HepG2 (cell line): Measurements from ENCODE around the gene OST4. TPM values are rescaled to one million over a fixed set of nuclear protein-coding genes. Genes with fewer than 3 reads are reported as not detected.

ENCODE experiments used
- ATAC-seq: fragments of 200-7000 bp; cut with Tn5 transposase; 3 replicates; pipeline ENCODE4 v1.9.1; 2020; ENCODE audit warnings: mild to moderate bottlenecking, moderate library complexity
- BruUV-seq: library from RNA; stranded (reverse); fragments of 400-500 nt; replicated peaks from 2 replicates; lab custom pipeline; 2021; lab: Mats Ljungman, UMichigan
- CTCF ChIA-PET: fragments of 300-600 bp; formaldehyde crosslinking; extraction: SDS; loops from one replicate; lab custom pipeline; 2021; ENCODE audit warnings: low total read pairs, inconsistent platforms, low intra/inter-chr PET ratio; lab: Yijun Ruan, JAX
- POLR2A ChIA-PET: fragments of 350-600 bp; sonication (Branson Sonifier 250); formaldehyde crosslinking; loops from one replicate; lab custom pipeline; 2020; ENCODE audit warnings: antibody characterized with exemption, inconsistent platforms; lab: Yijun Ruan, JAX
- DNase-seq: peaks from one replicate; pipeline ENCODE4 v3.0.0-alpha.2; 2015; ENCODE audit warnings: low spot score
- FAIRE-seq: peaks from 3 replicates; lab custom pipeline; 2011; peaks lifted over from hg19 to GRCh38; lab: Jason Lieb, UNC
- H2AFZ ChIP-seq: one replicate; pipeline ENCODE4 v1.6.1; 2011; ENCODE audit warnings: low read length, inconsistent platforms
- H3K27ac ChIP-seq: fragments of 300-600 bp; 3 replicates; pipeline ENCODE4 v1.8.0; 2011; ENCODE audit warnings: mixed run types, mild to moderate bottlenecking, mixed read lengths, low read length, inconsistent platforms; ENCODE audit not compliant: insufficient read depth; ENCODE audit errors: extremely low read length
- H3K27me3 ChIP-seq, 2 experiments: fragments of 200-600 bp in 1 of 2; 2 replicates in 1 of 2; 3 replicates in 1 of 2; pipeline versions ENCODE4 v1.6.0 to v1.8.0; 2011; ENCODE audit warnings: low read length in 2 of 2, mild to moderate bottlenecking in 2 of 2, moderate library complexity in 2 of 2, inconsistent platforms in 1 of 2; ENCODE audit not compliant: insufficient read depth in 2 of 2, control insufficient read depth in 1 of 2
- H3K36me3 ChIP-seq, 2 experiments: fragments of 200-600 bp in 1 of 2; replicated peaks in 1 of 2; 2 replicates in 1 of 2; 3 replicates in 1 of 2; pipeline versions ENCODE4 v1.5.1 to v1.8.0; 2011; ENCODE audit warnings: low read length in 2 of 2, inconsistent platforms in 1 of 2; ENCODE audit not compliant: insufficient read depth in 2 of 2, control insufficient read depth in 1 of 2
- H3K4me1 ChIP-seq: 2 replicates; pipeline ENCODE4 v1.5.1; 2012; ENCODE audit warnings: low read length, inconsistent platforms; ENCODE audit not compliant: insufficient read depth
- H3K4me2 ChIP-seq: 2 replicates; pipeline ENCODE4 v1.6.0; 2011; ENCODE audit warnings: low read depth, low read length, inconsistent platforms
- H3K4me3 ChIP-seq, 3 experiments: fragments of 200-600 bp in 1 of 3; sonication (generic), shearing (Covaris generic) in 1 of 3; replicated peaks in 1 of 3; 2 replicates each; pipeline ENCODE4 v1.5.1; 2011 to 2016; ENCODE audit warnings: low read length in 3 of 3, inconsistent platforms in 2 of 3, low read depth in 2 of 3, mild to moderate bottlenecking in 2 of 3, control low read depth in 1 of 3, mixed read lengths in 1 of 3; ENCODE audit not compliant: insufficient read depth in 1 of 3
- H3K79me2 ChIP-seq: one replicate; pipeline ENCODE4 v1.6.1; 2011; ENCODE audit warnings: low read length, inconsistent platforms; ENCODE audit not compliant: insufficient read depth
- H3K9ac ChIP-seq: 2 replicates; pipeline ENCODE4 v1.6.0; 2011; ENCODE audit warnings: mild to moderate bottlenecking, low read depth, low read length, inconsistent platforms; ENCODE audit not compliant: insufficient read depth
- H3K9me3 ChIP-seq: 2 replicates; pipeline ENCODE4 v1.5.1; 2012; ENCODE audit warnings: mild to moderate bottlenecking, low read length
- H4K20me1 ChIP-seq: 2 replicates; pipeline ENCODE4 v1.6.0; 2011; ENCODE audit warnings: inconsistent platforms, mild to moderate bottlenecking, low read length, moderate library complexity; ENCODE audit not compliant: insufficient read depth
- MEIS1 ChIP-seq: sonication (generic); formaldehyde crosslinking; IDR thresholded peaks from 2 replicates; pipeline ENCODE4 v1.9.0; 2021; ENCODE audit warnings: mild to moderate bottlenecking, missing genetic modification reagents, moderate library complexity, borderline replicate concordance
- SCMH1 ChIP-seq: sonication (generic); formaldehyde crosslinking; IDR thresholded peaks from 2 replicates; pipeline ENCODE4 v1.9.0; 2021; ENCODE audit warnings: missing genetic modification reagents, mild to moderate bottlenecking, borderline replicate concordance
- STAG1 ChIP-seq: sonication (generic); formaldehyde crosslinking; IDR thresholded peaks from 2 replicates; pipeline ENCODE4 v1.4.0; 2020; ENCODE audit warnings: missing genetic modification reagents
- ZFP37 ChIP-seq: sonication (generic); formaldehyde crosslinking; IDR thresholded peaks from 2 replicates; pipeline ENCODE4 v1.4.0; 2020; ENCODE audit warnings: missing genetic modification reagents, borderline replicate concordance
- WGBS: methylation state at CpG from one replicate; pipeline ENCODE4 v1.1.6; 2017; ENCODE audit warnings: low lambda C conversion rate; 5-methylcytosine and 5-hydroxymethylcytosine counted together
- in situ Hi-C: cut with HindIII; loops from 2 replicates; pipeline ENCODE4 v1.10.0; 2017; ENCODE audit warnings: low pct_unique_long_range_greater_than_20kb; ENCODE audit not compliant: extremely low pct_ligation_motif_present
- intact Hi-C: fragments of 100-400 bp; cut with micrococcal nuclease; formaldehyde crosslinking; loops from one replicate; pipeline ENCODE4 v1.10.0; 2022; ENCODE audit not compliant: unreplicated experiment
- polyA plus RNA-seq, 8 experiments: library from polyadenylated mRNA; depleted of rRNA in 3 of 8; stranded (reverse) in 7 of 8; unstranded in 1 of 8; fragments of >200 nt; fragmentation: Illumina TruSeq in 4 of 8; extraction: Trizol in 4 of 8; gene quantifications; 2 replicates each; pipeline versions ENCODE4 v1.2.1 to v1.2.3, GENCODE V29; 2011 to 2016; ENCODE audit warnings: low read depth in 4 of 8, missing spikeins in 1 of 8, mixed read lengths in 1 of 8; ENCODE audit not compliant: insufficient read depth in 1 of 8
- total RNA-seq, 5 experiments: library from RNA; depleted of rRNA; stranded (reverse); fragments of >200 nt; fragmentation: Illumina TruSeq; extraction: Trizol; gene quantifications; 2 replicates each; pipeline ENCODE4 v1.2.3, GENCODE V29; 2016; ENCODE audit warnings: low read depth in 1 of 5
- TF ChIP-seq, protein P1 (sequence below): sonication (generic); formaldehyde crosslinking; IDR thresholded peaks from 2 replicates; pipeline ENCODE4 v1.4.0; 2020; ENCODE audit warnings: missing genetic modification reagents
- TF ChIP-seq, protein P2 (sequence below): sonication (generic); formaldehyde crosslinking; IDR thresholded peaks from 2 replicates; pipeline ENCODE4 v1.5.0; 2020; ENCODE audit warnings: mild to moderate bottlenecking, missing genetic modification reagents, moderate library complexity

Gene OST4
- total and polyA plus RNA-seq, 2 of the 13 experiments (the other 11 are each of a cell fraction or from before 2014, with no cell fraction given), result 498 to 584 TPM

DNA sequence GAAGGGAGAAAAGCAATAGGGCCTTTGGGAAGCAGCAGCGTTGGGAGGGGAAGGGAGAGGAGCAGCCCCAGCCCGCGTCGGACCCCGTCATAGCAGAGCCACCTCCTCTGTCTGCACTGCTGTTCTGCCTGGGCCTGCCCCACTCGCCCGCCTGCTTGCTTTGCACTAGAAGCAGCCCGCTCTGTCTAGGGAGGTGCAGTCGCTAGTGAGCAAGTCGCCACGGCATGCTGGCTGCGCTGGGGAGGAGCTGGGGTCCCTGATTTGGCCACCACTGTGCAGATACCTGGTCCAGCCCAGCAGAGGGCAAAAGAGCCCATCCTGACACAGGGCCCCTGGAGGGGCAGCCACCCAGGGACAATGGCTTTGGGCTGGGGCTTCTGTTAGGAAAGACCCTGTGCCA is 46.6 kb downstream of the OST4 start:
- Histone ChIP-seq H4K20me1 (no peaks in the 10 kb centered on the region), H3K9me3 (no peaks in the 10 kb centered on the region), H3K27me3 (no peaks in the 10 kb centered on the region), H3K9ac (no peak overlapping the region), H3K79me2 (no peaks in the 10 kb centered on the region), H3K36me3 (peaks cover 3 to 20% of the 10 kb centered on the region in 2 experiments; a peak in 3 of 5 replicates), H3K4me3 (no peak overlapping the region), H3K4me2 (no peak overlapping the region), H2AFZ (no peak overlapping the region), H3K27ac (no peak overlapping the region), H3K4me1 (peaks cover 33% of the 10 kb centered on the region)
- no TSS peak for BruUV-seq
- TF ChIP-seq ZFP37 (CRISPR knock-in tag) (no peak), SCMH1 (CRISPR knock-in tag) (no peak), STAG1 (peak; percentile 32), MEIS1 (CRISPR knock-in tag) (no peak)
- TF ChIP-seq, protein P1, sequence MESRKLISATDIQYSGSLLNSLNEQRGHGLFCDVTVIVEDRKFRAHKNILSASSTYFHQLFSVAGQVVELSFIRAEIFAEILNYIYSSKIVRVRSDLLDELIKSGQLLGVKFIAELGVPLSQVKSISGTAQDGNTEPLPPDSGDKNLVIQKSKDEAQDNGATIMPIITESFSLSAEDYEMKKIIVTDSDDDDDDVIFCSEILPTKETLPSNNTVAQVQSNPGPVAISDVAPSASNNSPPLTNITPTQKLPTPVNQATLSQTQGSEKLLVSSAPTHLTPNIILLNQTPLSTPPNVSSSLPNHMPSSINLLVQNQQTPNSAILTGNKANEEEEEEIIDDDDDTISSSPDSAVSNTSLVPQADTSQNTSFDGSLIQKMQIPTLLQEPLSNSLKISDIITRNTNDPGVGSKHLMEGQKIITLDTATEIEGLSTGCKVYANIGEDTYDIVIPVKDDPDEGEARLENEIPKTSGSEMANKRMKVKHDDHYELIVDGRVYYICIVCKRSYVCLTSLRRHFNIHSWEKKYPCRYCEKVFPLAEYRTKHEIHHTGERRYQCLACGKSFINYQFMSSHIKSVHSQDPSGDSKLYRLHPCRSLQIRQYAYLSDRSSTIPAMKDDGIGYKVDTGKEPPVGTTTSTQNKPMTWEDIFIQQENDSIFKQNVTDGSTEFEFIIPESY (CRISPR knock-in tag), result peak; percentile 78
- TF ChIP-seq, protein P2, sequence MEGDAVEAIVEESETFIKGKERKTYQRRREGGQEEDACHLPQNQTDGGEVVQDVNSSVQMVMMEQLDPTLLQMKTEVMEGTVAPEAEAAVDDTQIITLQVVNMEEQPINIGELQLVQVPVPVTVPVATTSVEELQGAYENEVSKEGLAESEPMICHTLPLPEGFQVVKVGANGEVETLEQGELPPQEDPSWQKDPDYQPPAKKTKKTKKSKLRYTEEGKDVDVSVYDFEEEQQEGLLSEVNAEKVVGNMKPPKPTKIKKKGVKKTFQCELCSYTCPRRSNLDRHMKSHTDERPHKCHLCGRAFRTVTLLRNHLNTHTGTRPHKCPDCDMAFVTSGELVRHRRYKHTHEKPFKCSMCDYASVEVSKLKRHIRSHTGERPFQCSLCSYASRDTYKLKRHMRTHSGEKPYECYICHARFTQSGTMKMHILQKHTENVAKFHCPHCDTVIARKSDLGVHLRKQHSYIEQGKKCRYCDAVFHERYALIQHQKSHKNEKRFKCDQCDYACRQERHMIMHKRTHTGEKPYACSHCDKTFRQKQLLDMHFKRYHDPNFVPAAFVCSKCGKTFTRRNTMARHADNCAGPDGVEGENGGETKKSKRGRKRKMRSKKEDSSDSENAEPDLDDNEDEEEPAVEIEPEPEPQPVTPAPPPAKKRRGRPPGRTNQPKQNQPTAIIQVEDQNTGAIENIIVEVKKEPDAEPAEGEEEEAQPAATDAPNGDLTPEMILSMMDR (CRISPR knock-in tag), result peak; percentile 17; the same call in 1 of the 2 replicates
- ATAC-seq (peak; percentile 46), DNase-seq (no peak), FAIRE-seq (no peak)
- WGBS, result 82% methylated on average over 5 of the region's 12 CpGs
- ChIA-PET POLR2A (no interaction called here), CTCF (no interaction called here)
- in situ Hi-C loops (no loop called here), intact Hi-C loops (no loop called here)
